B cell (primary cell): ENCODE measurements around the gene HMGN5. TPM values are rescaled to one million over a fixed set of nuclear protein-coding genes. Genes with fewer than 3 reads are reported as not detected.

Experiments
- ATAC-seq: fragments of 200-7000 bp; cut with Tn5 transposase; one replicate; pipeline ENCODE4 v1.10.0; 2021; ENCODE audit warnings: low read depth, mild to moderate bottlenecking, moderate number of reproducible peaks, moderate library complexity
- CTCF ChIA-PET: fragments of 350-600 bp; sonication (Branson Sonifier 250); formaldehyde crosslinking; loops from one replicate; lab custom pipeline; 2021; ENCODE audit warnings: antibody characterized with exemption, inconsistent platforms; lab: Charles Lee
- POLR2A ChIA-PET: fragments of 350-600 bp; sonication (Branson Sonifier 250); formaldehyde crosslinking; loops from one replicate; lab custom pipeline; 2021; ENCODE audit warnings: antibody characterized with exemption; lab: Charles Lee
- DNase-seq: peaks from one replicate; pipeline ENCODE4 v3.0.0; 2013
- H2AFZ ChIP-seq: 2 replicates; pipeline ENCODE4 v1.6.1; 2012; ENCODE audit warnings: mild to moderate bottlenecking, low read depth, low read length; ENCODE audit not compliant: insufficient read depth, poor library complexity, severe bottlenecking
- H3K27ac ChIP-seq, 2 donors: 1 replicate in 1 of 2; 2 replicates in 1 of 2; pipeline ENCODE4 v1.5.1; 2012 to 2013; ENCODE audit warnings: low read length in 2 of 2, mild to moderate bottlenecking in 2 of 2, moderate library complexity in 1 of 2
- H3K27me3 ChIP-seq, 4 experiments: fragments of 200-600 bp in 1 of 4; sonication (generic) in 1 of 4; replicated peaks in 1 of 4; 1 replicate in 2 of 4; 2 replicates in 2 of 4; pipeline versions ENCODE4 v1.6.1 to v1.7.0; 2013 to 2016; ENCODE audit warnings: low read length in 3 of 4, mild to moderate bottlenecking in 2 of 4, mixed read lengths in 1 of 4, moderate library complexity in 1 of 4; ENCODE audit not compliant: insufficient read depth in 4 of 4, control insufficient read depth in 3 of 4; ENCODE audit errors: control extremely low read depth in 1 of 4
- H3K36me3 ChIP-seq, 2 experiments: replicated peaks in 1 of 2; 1 replicate in 1 of 2; 2 replicates in 1 of 2; pipeline versions ENCODE4 v1.6.1 to v1.7.1; 2013; ENCODE audit warnings: low read length in 1 of 2; ENCODE audit not compliant: insufficient read depth in 2 of 2, control insufficient read depth in 1 of 2; ENCODE audit errors: control extremely low read depth in 1 of 2, extremely low read depth in 1 of 2
- H3K4me1 ChIP-seq, 2 donors: fragments of 200-600 bp in 1 of 2; sonication (generic) in 1 of 2; 1 replicate in 1 of 2; 2 replicates in 1 of 2; pipeline versions ENCODE4 v1.5.1 to v1.6.1; 2013 to 2017; ENCODE audit warnings: low read length in 2 of 2; ENCODE audit not compliant: control insufficient read depth in 2 of 2, insufficient read depth in 2 of 2
- H3K4me2 ChIP-seq: replicated peaks from 2 replicates; pipeline ENCODE3; 2012; ENCODE audit warnings: mild to moderate bottlenecking, low read depth, low read length; ENCODE audit not compliant: poor library complexity, severe bottlenecking
- H3K4me3 ChIP-seq, 5 experiments: fragments of 200-600 bp in 1 of 5; sonication (generic) in 1 of 5; 1 replicate in 3 of 5; 2 replicates in 2 of 5; pipeline versions ENCODE4 v1.5.1 to v1.7.0; 2011 to 2016; ENCODE audit warnings: low read length in 4 of 5, mild to moderate bottlenecking in 4 of 5, low read depth in 2 of 5, control low read depth in 1 of 5, moderate library complexity in 1 of 5; ENCODE audit not compliant: insufficient read depth in 1 of 5; ENCODE audit errors: control extremely low read depth in 1 of 5, extremely low read depth in 1 of 5
- H3K79me2 ChIP-seq: fragments of 200-600 bp; sonication (generic); one replicate; pipeline ENCODE4 v1.6.0; 2016; ENCODE audit warnings: low read length; ENCODE audit not compliant: control insufficient read depth, insufficient read depth
- H3K9ac ChIP-seq: fragments of 200-600 bp; sonication (generic); 2 replicates; pipeline ENCODE4 v1.6.1; 2017; ENCODE audit warnings: mild to moderate bottlenecking, low read length, moderate library complexity
- H3K9me3 ChIP-seq, 3 donors: one replicate each; pipeline versions ENCODE4 v1.6.1 to v1.7.1; 2013; ENCODE audit warnings: low read length in 2 of 3; ENCODE audit not compliant: control insufficient read depth in 2 of 3, insufficient read depth in 1 of 3; ENCODE audit errors: control extremely low read depth in 1 of 3
- H4K20me1 ChIP-seq: 2 replicates; pipeline ENCODE4 v1.6.0; 2012; ENCODE audit warnings: mild to moderate bottlenecking, low read length; ENCODE audit not compliant: insufficient read depth, control insufficient read depth, poor library complexity, severe bottlenecking
- H3K27ac Mint-ChIP-seq: one replicate; pipeline ENCODE4 v1.8.0; 2021; ENCODE audit warnings: mixed read lengths
- H3K27me3 Mint-ChIP-seq: one replicate; pipeline ENCODE4 v1.8.0; 2021; ENCODE audit warnings: mixed read lengths
- H3K4me1 Mint-ChIP-seq: one replicate; pipeline ENCODE4 v1.8.0; 2021; ENCODE audit warnings: mixed read lengths
- H3K4me3 Mint-ChIP-seq: one replicate; pipeline ENCODE4 v1.8.0; 2021; ENCODE audit warnings: mixed read lengths
- H3K9me3 Mint-ChIP-seq: one replicate; pipeline ENCODE4 v1.8.0; 2022; ENCODE audit warnings: mixed read lengths; ENCODE audit not compliant: insufficient read depth
- CTCF ChIP-seq: fragments of 200-600 bp; IDR thresholded peaks from one replicate; pipeline ENCODE4 v1.8.0; 2022; ENCODE audit warnings: antibody characterized with exemption, mild to moderate bottlenecking
- EZH2 ChIP-seq: IDR thresholded peaks from 2 replicates; pipeline ENCODE4 v1.6.1; 2012; ENCODE audit warnings: borderline replicate concordance, low read depth, mild to moderate bottlenecking, moderate library complexity, low read length; ENCODE audit not compliant: insufficient read depth, poor library complexity, severe bottlenecking
- WGBS: methylation state at CpG from one replicate; pipeline ENCODE4 v1.1.5; 2013; ENCODE audit warnings: missing lambda C conversion rate; ENCODE audit not compliant: insufficient coverage; 5-methylcytosine and 5-hydroxymethylcytosine counted together
- intact Hi-C: fragments of 100-400 bp; cut with micrococcal nuclease; formaldehyde crosslinking; loops from one replicate; pipeline ENCODE4 v1.10.0; 2022
- polyA plus RNA-seq: library from polyadenylated mRNA; depleted of rRNA; stranded (reverse); fragments of >200 nt; gene quantifications from 2 replicates; pipeline ENCODE4 v1.2.3, GENCODE V29; 2012
- total RNA-seq, 2 donors: library from RNA; stranded (reverse); fragments of 120-200 nt in 1 of 2; gene quantifications; 1 replicate in 1 of 2; 2 replicates in 1 of 2; pipeline versions ENCODE4 v1.2.3 to v1.2.4, GENCODE V29; 2013 to 2022

The HMGN5 gene
- total and polyA plus RNA-seq, 2 donors (not counting 1 experiment from before 2014, with no cell fraction given): 0.16 to 0.37 TPM

GRCh38 chrX:81232218-81232617 lies 30.5 kb upstream of the HMGN5 start:
- H3K27ac ChIP-seq: no peak overlapping the region
- H3K4me1 Mint-ChIP-seq: peaks cover 24% of the 10 kb centered on the region
- intact Hi-C loops: no loop called here

GRCh38 chrX:81231476-81231875 lies 29.8 kb upstream of the HMGN5 start:
- Histone ChIP-seq H3K9me3 (no peaks in the 10 kb centered on the region), H3K27me3 (no peaks in the 10 kb centered on the region), H3K36me3 (peaks cover 0 to 3% of the 10 kb centered on the region in 2 experiments), H3K4me2 (no peak overlapping the region), H2AFZ (no peak overlapping the region), H3K4me3 (no peak overlapping the region), H3K4me1 (no peaks in the 10 kb centered on the region), H3K79me2 (peaks cover 40% of the 10 kb centered on the region), H4K20me1 (peaks cover 8% of the 10 kb centered on the region), H3K27ac (no peak overlapping the region), H3K9ac (no peak overlapping the region)
- ChIA-PET CTCF (no interaction called here), POLR2A (no interaction called here)
- H3K27ac Mint-ChIP-seq: no peak overlapping the region
- no peak for ATAC-seq
- no peak overlapping the region for H3K4me3 Mint-ChIP-seq
- peaks cover 24% of the 10 kb centered on the region for H3K4me1 Mint-ChIP-seq
- TF ChIP-seq EZH2: no peak
- no peak for TF ChIP-seq CTCF
- no peak for DNase-seq
- intact Hi-C loops: no loop called here
- H3K9me3 Mint-ChIP-seq: no peaks in the 10 kb centered on the region
- WGBS: no CpG with 5 or more reads among the region's 1 CpG
- H3K27me3 Mint-ChIP-seq: no peaks in the 10 kb centered on the region

More at GRCh38 chrX:81232218-81232617, 30.5 kb upstream of the HMGN5 start:
- CTCF ChIA-PET: no interaction called here
- H3K4me3 Mint-ChIP-seq: no peak overlapping the region
- H3K79me2 ChIP-seq: peaks cover 33% of the 10 kb centered on the region
- whole genome bisulfite sequencing: no CpG with 5 or more reads among the region's 1 CpG
- H3K9ac ChIP-seq: no peak overlapping the region
- TF ChIP-seq EZH2: no peak
- no peaks in the 10 kb centered on the region for H3K9me3 ChIP-seq
- H3K27me3 Mint-ChIP-seq: no peaks in the 10 kb centered on the region
- POLR2A ChIA-PET: no interaction called here
- H3K27me3 ChIP-seq: no peaks in the 10 kb centered on the region
- peaks cover 0 to 5% of the 10 kb centered on the region in 2 experiments for H3K36me3 ChIP-seq
- no peak overlapping the region for H3K4me2 ChIP-seq
- H2AFZ ChIP-seq: no peak overlapping the region
- H3K4me1 ChIP-seq: no peaks in the 10 kb centered on the region
- H3K4me3 ChIP-seq: no peak overlapping the region
- H3K9me3 Mint-ChIP-seq: no peaks in the 10 kb centered on the region
- peaks cover 12% of the 10 kb centered on the region for H4K20me1 ChIP-seq
- no peak overlapping the region for H3K27ac Mint-ChIP-seq
- no peak for DNase-seq
- ATAC-seq: no peak
